HG03280 (cell line): ENCODE data around the gene DBNDD2.

ENCODE experiments used
- ATAC-seq: cut with Tn5 transposase; IDR thresholded peaks from one replicate; pipeline ENCODE4 v1.9.1; 2021; ENCODE audit warnings: mild to moderate bottlenecking, moderate library complexity; ENCODE audit not compliant: unreplicated experiment

Gene DBNDD2

GRCh38 chr20:45407783-45408645, at the start of gene DBNDD2:
DBNDD2 (plus strand) TSS chr20:45408289; CDS start chr20:45408468, 179 bp downstream.
- ATAC-seq: no peak

- no peak for ATAC-seq
Observed at GRCh38 chr20:45359069-45359405, 49.1 kb upstream of the DBNDD2 start.

DNA sequence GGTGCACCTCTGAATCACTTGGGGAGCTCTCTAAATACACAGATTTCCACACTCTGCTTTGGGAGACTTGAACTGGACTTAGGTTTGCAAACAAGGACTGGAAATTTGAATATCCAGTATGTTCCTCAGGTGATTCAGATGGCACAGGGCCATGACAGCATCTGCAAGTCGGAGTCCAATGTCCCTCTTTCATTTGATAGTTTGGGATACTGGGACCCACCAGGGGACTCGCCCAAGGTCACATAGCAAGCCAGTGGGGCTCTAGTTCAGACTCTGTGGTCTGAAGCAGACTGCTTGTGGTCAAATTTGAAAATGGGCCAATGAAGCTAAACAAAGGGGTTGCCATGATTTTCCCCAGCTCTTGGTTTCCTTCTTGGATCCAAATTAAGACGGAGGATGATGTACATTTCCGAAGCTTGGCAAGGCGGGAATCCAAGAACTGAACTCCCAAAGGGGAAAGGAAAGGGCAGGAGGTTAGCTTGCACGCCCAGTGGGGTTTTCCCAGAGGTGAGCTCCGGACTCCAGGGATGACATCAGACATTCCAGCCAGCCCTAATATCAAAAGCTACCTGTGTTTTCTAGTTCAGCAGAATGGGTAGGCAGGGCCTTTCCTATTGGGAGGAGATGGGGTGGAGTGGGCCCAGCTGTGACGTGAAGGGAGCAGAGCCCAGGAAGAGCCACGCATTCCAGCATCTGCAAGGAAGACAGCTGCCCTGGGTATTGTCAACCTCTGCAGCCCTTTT, 48.5 kb upstream of the DBNDD2 start:
- no peak for ATAC-seq

DNA sequence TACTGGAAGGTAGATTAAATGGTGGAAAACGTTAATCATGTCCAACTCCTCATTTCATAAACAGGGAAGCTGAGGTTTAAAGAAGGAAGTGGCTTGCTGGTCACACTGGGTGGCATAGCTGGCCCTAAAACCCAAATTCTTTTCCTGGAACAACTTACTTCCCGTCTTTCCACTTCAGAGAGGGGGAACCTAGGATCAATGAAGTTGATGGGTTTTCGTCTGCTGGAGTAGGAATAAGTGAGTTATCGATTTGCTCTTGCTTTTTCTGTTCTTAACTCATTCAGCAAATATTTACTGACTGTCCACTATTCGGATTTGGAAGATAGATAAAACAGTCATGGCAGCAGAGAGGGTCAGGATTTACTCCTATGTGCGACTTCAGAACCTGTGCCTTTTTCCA, 46.3 kb upstream of the DBNDD2 start:
- no peak for ATAC-seq

- ATAC-seq: peak; percentile 87
Observed at GRCh38 chr20:45362804-45363610, 45.1 kb upstream of the DBNDD2 start, which contains the start of gene SYS1. SYS1 (plus strand) TSS chr20:45363156; CDS start chr20:45363532, 376 bp downstream.

DNA sequence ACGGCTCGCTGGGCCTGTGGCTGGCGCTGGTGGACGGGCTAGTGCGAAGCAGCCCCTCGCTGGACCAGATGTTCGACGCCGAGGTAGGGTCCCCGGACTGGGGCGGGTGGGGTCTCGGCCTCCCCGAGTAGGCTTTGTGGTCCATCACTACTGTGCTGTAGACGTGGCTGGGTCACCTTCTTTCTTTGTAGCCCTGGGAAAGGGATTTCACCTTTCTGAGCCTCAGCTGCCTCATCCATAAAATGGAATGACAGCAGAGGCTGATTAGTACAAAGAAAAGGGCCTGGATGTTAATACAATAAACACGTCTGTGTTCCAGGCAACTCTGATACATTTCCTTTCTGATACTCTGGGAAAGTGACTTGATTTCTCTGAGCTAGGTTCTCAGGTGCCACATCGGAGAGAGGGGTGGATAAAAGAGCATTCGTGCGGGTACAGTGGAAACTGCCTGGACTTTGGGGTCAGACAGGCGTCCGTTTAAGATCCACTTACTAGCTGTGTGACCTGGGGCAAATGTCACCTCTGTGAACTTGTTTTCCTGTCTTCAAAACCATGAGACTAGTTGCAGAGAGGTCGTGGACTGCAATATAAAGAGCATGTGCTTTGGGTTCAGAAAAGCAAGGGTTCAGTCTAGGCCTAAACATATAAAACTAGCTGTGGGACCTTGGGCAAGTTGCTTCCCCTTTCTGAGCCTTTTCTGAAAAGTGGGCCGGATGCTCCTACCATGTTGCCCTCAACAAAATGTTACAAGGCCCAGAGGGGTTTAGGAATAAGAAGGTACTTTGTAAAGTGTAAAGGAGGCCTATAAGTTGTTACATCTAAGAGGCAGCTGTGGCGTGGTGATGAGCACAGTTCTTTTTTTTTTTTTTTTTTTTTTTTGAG, 44.2 kb upstream of the DBNDD2 start:
- ATAC-seq: no peak

DNA sequence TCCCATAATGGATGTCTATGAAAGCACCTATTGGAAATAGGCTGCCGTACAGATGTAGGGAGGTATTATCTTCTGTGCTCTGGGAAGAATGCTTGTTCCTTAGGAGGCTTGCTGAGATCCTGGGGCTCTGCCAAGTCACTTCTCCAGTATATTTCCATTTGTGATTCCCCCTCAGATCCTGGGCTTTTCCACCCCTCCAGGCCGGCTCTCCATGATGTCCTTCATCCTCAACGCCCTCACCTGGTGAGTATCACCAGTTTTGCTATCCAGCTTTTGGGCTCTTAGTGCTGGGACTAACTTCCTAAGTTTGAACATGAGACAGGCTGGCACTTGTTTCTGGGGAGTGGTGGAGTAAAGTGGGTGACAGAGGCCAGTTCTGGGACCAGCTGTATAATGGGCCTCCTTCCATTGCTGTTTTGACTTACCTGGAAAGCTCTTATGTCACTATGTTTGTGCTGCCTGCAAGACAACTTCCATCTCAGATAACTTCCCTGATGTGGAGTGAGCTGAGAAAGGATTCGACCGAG, 42.6 kb upstream of the DBNDD2 start:
- ATAC-seq: no peak

GRCh38 chr20:45366192-45366591, 41.9 kb upstream of the DBNDD2 start:
- no peak for ATAC-seq

- no peak for ATAC-seq
Observed at GRCh38 chr20:45366631-45367030, 41.5 kb upstream of the DBNDD2 start.

DNA sequence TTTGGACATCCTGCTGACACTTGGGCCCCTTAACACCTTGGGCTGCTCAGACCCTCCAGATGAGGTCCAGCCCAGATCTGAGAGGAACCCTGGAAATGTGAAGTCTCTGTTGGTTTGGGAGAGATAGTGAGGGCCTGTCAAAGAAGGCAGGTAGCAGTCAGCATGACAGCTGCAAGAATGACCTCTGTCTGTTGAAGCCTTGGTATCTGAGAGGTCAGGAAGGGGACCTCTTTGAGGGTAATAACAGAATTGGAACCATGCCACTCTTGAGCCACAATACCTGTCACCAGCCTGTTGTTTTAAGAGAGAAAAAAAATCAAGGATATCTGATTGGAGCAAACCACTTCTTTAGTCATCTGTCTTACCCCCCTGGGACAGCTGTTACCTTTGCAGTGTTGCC, 41.0 kb upstream of the DBNDD2 start:
- ATAC-seq: no peak

- ATAC-seq: peak; percentile 76
Observed at GRCh38 chr20:45368221-45368980, 39.7 kb upstream of the DBNDD2 start.

GRCh38 chr20:45370571-45371160, 37.4 kb upstream of the DBNDD2 start:
- no peak for ATAC-seq

- no peak for ATAC-seq
Observed at GRCh38 chr20:45372241-45372640, 35.8 kb upstream of the DBNDD2 start.

DNA sequence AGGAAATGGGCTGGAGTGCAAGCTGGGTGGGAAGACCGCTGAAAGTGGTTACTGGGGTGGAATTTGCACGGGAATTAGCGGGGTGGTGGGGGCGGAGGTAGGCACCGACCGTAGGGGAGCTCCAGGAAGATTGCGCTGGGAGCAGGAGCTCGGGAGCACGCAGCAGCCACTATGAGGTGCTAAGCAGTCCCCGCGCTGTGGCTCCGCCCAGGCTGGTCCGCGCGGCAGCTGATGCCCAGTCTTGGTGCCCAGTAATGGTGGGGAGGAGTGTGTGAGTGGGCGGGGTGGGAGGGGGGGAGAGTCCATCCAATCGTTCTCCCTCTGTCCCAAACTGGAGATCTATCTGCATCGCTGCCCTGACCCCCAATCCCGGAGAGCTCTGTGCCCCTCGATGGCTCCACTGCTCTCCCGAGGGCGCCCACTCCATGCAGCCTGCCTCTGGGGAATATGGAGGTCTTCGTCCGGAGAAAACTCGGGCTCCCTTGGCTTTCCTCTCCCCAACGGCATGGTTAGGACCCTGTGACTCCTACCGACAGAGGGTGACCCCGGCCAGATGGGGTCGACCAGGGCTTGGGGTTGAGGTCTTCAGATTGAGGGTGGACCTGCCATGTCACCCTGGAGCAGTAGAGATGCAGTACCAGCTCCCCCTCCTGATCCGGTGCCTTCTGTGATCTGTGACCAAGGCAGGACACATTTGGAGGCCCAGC, 35.3 kb upstream of the DBNDD2 start:
- no peak for ATAC-seq

- ATAC-seq: peak; percentile 71
Observed at GRCh38 chr20:45373353-45374100, 34.6 kb upstream of the DBNDD2 start.

- ATAC-seq: no peak
Observed at GRCh38 chr20:45374101-45374467, 34.0 kb upstream of the DBNDD2 start.

GRCh38 chr20:45374966-45375365, 33.1 kb upstream of the DBNDD2 start:
- ATAC-seq: no peak

DNA sequence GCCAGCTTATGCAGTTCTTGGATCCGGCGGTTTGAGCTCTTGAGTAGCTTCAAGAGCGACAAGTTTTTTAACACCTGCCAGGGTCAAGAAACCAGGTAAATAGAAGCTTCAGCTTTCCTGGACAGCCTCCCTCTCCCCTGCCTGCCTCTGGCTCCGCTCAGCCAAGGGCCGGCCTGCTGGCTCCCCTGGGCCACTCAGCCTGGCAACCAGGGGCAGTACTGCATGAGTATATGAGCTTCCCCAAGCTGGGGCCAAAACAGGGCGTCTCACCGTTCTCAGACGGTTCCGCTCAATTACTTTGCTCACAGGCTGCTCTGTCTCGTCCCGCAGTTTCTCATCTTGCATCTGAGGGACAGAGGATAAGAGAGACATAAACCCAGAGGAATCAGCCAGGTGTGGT, 30.8 kb upstream of the DBNDD2 start:
- ATAC-seq: no peak
